Posterior vena cava (tissue), 2 donors: ENCODE measurements around the gene ICA1. TPM values are rescaled to one million over a fixed set of nuclear protein-coding genes. Genes with fewer than 3 reads are reported as not detected.

Experiments
- DNase-seq: peaks from one replicate; pipeline ENCODE4 v3.0.0-alpha.2; 2020; ENCODE audit warnings: low spot score
- intact Hi-C, 2 donors: fragments of 100-400 bp; cut with DNase I; formaldehyde crosslinking; loops; one replicate each; pipeline versions ENCODE4 v1.14.1 to v1.14.2; 2022 to 2023
- total RNA-seq, 2 donors: library from RNA; stranded (reverse); fragmentation: NEBNext Ultra II Directional; extraction: Animal tissue kit (Norgen Biotek cat#: 25700); gene quantifications; one replicate each; pipeline ENCODE4 v1.2.1, GENCODE V29; 2021
- donor health status: DM: yes; HTN: yes; CAD: no.
- donor health status: DM: yes; HTN: yes; CAD: no.

The ICA1 gene
- total RNA-seq, 2 donors from 2014 or later, result 9.4 to 11.8 TPM

GRCh38 chr7:8210845-8211724 lies 50.9 kb downstream of the ICA1 start:
- no peak for DNase-seq
- intact Hi-C loops, result loop anchor here in 1 of 2 donors (2.0 kb wide), 1 partner anchor 48 kb away; no protein-coding TSS in a partner anchor

DNA sequence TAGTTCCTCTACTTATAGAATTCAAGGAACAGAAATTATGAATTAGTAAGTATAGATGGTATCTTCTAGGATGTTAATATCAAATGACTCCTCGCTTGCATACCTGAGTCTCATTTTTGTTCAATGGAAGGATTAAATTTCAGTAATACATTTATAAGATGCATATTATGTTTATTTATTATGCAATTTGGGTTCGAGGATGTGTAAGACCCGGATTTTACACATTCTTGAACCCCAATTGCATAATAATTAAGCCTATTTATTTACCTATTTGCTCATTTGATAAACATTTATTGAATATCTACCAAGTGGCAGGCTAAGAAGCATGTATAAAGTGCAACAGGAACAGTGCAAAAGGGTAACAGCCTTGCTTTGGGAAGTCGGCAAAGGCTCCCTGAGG lies 52.6 kb downstream of the ICA1 start:
- intact Hi-C loops, result no loop called here
- DNase-seq, result no peak

- no peak for DNase-seq
- intact Hi-C loops, result no loop called here
Observed at GRCh38 chr7:8208816-8209215, 53.2 kb downstream of the ICA1 start.

DNA sequence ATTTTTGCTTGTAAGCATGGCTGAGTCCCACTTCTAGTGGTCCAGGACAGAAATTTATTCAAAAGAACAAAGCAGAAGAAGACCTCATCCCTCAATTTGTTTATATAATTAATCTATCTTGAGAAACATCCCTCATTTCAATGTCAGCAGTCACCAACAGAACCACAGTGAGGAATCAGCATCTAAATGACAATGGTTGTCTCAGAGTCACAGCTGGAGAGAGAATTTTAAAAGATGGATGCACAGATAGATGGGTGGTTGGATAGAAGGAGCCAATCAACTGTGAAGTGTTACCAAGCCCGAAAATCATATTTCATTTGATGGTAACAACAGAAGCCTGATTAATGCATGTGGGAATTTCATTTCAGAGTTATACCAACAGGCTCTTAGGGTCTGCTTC lies 55.0 kb downstream of the ICA1 start:
- no peak for DNase-seq
- intact Hi-C loops, result no loop called here

DNA sequence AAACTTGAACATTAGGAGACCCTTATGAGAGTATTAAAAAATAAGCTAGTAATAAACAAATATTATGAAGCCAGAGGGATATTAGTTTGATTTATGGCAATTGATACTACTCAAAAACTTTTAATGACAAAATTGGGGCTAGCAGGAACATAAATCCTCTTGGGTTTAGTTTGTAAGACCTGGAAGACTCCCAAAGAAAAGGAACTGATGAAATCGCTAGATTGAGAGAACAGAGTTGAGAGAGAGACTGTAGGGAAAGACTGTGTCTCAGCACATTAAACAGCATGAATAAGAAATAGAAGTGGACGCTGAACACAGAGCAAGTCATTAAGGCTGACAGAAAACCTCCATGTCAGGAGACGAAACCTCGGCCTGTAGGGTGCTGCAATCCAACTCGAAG lies 56.4 kb downstream of the ICA1 start:
- intact Hi-C loops, result no loop called here
- no peak for DNase-seq

DNA sequence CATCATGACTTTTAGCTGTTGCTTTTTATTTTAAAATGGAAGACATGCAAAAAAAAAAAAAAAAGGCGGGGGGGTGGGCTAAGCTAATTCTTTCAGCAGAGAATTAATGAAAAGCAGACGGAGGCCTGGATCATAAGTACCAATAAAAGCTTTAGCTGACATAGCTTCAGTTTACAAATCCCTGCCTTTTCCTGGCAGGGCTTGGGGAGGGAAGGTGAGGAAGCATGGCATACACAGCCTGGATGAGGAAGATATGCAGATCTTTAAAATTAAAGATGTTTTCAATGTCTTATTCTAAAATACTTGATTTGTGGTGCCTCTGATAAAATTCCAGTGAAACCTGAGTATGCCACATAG lies 57.0 kb downstream of the ICA1 start:
- DNase-seq, result no peak
- intact Hi-C loops, result no loop called here

DNA sequence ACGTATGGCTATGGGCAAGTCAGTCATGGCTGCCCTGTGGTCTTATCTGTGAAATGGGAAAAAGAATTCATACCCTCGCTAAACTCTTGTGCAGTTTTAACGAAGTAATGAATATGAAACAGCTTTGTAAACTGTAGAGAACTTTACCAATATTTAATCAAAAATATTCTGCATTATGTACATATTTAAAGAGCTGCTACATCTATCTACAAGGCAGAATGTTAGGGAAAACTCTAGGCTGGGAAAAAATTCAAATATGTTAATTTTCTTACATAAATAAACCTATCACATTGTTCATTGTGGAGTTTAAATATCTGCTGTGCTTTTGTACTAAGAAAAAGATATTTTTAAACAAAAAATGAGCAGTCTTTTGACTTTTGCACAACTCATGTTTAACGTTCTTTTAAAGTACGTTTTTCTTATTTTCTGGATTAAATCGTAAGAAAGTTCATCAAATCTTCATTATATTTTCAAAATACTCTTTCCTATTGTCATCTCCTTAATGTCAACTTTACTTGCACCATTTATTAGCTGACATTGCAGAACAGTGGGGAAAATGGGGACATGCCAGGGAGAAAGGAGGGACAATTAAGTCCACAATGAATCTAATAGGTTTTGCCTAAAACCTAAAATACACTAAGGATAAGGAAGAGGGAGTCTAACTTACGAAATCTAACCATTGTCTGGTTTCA lies 57.5 kb downstream of the ICA1 start:
- intact Hi-C loops, result no loop called here

DNA sequence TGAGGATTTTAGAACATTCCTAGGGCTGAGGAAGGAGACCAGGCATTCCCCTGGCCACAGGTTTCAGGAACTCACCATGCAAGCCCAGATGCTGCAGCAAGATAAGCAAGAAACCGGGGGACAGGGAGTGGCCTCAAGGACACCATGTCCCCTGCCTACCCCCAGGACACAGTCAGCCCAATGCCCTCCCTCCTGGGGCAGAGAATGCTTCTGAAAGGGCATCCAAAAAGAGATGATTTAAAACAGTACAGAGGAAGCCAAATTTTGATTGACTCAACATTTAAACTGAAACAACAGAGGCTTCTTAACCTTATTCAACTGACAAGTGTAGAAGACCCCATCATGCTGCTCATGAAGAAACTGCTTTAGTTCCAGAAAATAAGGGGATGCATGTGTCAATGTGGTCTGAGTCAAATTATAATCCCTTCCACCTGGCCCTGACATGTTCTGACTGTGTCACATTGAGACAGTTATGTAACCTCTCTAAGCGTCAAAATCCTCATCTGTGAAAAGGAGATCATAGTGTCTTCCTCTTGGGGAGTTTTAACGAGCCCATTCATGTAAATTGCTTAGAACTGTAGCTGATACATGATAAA lies 60.0 kb downstream of the ICA1 start:
- DNase-seq, result no peak
- intact Hi-C loops, result no loop called here

More for the DNA sequence above, 57.5 kb downstream of the ICA1 start:
- DNase-seq, result no peak

GRCh38 chr7:8200717-8201116 lies 61.2 kb downstream of the ICA1 start:
- no peak for DNase-seq
- intact Hi-C loops, result no loop called here

DNA sequence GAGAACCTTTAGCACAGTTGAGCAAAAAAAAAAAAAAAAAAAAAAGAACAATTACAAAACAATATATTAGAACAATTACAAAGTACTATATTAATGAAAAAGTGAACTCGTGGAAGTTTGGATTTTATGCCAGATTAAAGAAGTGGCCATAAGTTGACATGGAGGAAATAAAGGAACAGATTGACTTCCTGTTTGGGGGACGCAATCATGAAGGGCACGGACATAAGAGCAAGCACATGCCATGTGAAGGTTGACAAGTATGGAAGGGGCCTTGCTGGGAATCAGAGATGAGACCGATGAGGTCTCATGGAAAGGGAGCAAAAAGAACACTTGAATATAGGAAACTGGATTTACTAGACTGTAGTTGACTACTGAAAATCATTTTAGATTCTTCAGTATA lies 61.7 kb downstream of the ICA1 start:
- no peak for DNase-seq
- intact Hi-C loops, result no loop called here

GRCh38 chr7:8197994-8198698 lies 63.8 kb downstream of the ICA1 start:
- no peak for DNase-seq
- intact Hi-C loops, result no loop called here

- no peak for DNase-seq
- intact Hi-C loops, result no loop called here
Observed at GRCh38 chr7:8192897-8193296, 69.1 kb downstream of the ICA1 start.

DNA sequence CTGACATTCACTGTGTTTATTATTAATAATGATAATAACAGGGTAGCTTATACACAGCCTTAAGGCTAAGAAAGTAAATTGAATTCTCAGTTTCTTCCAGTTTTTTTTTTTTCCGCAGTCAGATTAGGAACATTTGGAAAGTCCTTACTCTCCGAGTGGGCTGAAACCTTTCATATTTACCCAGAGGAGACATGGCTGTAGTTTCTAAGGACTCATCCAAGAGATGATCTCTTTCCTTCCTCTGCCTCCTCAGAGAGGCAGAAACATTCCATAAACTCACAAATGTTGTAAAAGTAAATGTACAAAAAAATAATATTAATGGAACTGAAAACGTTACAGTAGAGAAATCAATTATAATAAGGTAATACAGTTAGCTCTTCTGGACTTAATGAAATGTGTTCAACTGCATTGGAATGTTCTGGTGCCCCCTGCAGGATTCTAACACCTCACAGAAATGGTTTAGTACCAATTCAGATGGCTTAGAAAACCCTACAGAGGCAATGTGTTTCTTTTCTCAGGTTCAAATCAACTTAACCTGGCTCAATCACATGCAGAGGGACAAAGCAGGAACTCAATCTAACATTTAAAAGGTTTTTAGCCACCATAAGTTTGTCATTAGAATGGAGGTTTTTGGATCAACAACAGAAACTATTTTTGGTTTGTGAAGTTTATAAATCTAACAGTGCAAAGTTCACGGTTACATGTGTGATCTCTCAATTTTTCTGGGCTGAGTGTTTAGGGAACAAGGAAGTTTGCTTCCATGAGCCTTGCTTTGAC lies 71.7 kb downstream of the ICA1 start:
- no peak for DNase-seq
- intact Hi-C loops, result no loop called here

GRCh38 chr7:8189625-8190024 lies 72.3 kb downstream of the ICA1 start:
- no peak for DNase-seq
- intact Hi-C loops, result no loop called here

DNA sequence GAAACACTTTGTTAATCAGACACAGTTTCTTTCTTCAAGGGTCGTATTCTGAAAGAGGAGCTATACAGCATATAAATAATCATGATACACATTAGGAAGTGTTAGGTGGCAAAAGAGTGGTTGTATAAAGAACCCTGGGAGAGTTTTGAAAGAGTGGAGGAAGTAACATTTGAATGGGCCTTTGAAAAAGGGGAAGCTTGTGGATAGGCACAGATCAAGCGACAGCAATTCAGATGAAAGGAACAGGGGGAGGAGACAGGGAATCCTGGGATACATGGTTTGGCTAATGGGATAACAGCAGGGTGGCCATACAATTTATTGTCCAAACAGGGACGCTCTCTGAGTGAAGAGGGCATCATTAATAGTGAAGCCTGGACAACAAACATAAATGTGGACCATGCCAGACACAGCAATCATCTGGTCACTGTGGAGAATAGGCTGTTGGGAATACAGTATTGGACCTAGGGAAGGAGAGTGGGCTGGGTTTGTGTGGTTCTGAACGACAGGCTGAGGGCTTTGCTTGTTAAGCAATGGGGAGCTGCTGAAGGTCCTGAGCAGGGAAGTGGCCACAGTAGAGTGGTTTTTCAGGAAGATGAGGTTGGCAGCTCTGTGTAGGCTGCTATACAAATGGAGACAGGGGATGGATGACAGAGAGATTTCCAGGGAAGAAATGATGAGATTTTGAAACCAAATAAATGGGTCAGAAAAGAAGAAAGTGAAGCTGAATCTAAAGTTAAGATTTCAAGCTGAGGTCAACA lies 75.9 kb downstream of the ICA1 start:
- DNase-seq, result no peak
- intact Hi-C loops, result loop anchor here in 1 of 2 donors (2.0 kb wide), 1 partner anchor 27 kb away; no protein-coding TSS in a partner anchor

DNA sequence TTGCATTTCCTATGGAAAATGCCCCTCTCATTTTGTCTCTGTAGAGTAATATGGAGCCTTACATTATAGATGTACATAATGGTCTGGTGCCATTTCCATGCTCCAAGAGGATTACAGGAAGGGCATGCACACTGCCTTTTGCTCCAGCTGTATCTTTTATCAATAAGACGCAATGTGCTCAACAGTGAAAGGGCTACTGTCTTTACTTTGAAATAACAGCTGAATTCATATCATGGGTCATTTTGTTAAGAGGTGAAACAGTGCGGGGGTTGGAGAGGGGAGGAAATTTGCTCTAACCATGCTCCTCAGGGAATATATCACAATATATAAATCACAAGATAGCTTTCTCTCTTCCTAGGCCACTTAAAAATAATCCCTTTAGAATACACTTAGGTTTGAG lies 77.7 kb downstream of the ICA1 start:
- intact Hi-C loops, result no loop called here
- DNase-seq, result no peak

- intact Hi-C loops, result no loop called here
- DNase-seq, result no peak
Observed at GRCh38 chr7:8179486-8179885, 82.5 kb downstream of the ICA1 start.

DNA sequence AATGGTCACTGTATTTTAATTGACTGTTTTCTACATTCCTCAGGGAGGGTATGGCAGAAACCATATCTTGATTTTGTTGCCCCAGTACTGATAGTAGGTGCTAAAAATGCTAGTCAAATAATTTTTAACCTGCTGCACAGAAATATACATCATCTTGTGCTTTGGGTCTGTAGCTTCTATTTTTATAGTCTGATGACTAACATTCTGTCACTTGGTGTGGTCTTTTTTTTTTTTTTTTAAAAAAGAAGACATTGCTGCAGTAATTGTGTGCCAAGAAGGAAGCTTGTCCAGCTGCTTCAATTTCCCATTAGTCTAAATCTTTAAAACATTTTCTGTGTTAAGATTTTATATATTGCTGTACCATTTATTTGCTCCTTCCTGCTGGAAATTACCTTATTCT lies 83.6 kb downstream of the ICA1 start:
- intact Hi-C loops, result no loop called here
- no peak for DNase-seq
